Measurements from ENCODE around the gene COBL.

The COBL gene

DNA sequence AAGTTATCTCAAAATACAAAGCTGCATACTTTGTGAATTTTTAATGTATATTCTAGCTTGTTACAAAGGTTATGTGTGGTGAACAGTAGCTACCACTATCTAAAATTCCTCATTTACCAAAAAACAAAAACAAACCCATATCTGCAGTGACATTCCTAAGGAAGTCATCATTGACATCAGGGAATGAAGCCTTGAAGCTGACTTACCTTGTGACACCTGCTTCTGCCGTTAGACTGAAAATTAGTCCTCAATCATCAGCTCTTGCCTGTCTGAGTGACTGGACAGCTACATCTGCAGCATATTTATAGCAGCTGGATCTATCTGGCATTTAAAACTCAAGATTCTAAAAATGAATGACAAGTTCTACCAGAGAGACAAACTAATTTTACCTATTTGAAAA, 43.2 kb downstream of the COBL start:
- no peak for FAIRE-seq

DNA sequence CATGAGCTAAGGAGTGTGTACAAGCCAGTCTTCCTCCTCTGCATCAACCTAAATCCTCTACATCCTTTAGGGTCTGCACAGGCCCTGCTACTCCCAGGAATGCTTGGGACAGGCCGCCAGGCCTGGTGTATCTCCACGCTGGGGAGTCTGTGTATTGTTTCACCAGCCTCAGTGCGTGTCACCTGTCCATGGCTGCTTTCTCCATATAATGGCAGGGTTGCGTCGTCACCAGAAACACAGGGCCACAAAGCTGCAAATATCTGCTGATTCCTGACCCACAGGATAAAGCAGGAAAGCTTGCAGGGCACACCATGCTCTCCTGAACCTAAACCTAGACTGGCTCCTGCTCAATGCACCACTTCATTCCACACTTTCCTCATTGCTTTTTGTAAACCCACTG, 45.6 kb downstream of the COBL start:
- FAIRE-seq, result no peak

DNA sequence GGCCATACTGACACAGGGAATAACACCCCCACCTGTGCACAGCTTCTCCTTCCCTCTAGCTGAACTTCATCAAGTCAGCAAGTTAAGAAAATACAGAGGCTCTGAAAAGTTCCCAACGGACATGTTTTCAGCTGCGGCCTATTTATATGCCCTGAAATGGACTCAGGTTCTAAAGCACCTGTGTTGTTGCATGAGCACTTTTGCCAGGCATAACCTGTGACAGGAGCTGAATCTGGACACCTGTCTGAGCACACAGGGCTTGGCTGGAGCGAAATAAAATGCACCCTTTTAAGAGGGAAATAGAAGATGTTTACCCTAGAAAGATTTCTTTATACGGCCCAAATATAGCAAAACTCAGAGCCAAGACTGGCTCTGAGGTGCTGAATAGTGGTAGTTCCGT, 46.7 kb downstream of the COBL start:
- FAIRE-seq, result no peak

DNA sequence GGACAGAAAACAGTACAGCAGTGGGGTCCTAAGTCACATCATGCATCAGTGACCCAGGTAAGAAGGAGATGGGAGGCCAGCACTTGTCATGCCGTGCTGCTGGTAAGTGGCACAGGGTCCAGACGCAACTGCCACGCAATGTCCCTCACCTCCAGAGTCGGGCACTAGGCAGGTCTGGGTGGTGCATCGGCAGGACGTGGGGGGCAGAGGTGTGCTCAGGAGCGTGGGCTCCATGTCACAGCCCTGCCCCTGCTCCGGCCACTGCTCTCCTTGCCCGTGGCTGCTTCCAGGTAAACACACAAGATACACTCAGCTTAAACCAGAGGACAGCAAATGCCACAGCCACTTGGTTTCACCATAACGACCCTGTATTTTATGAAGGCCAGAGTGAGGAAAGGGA, 47.3 kb downstream of the COBL start:
- no peak for FAIRE-seq

DNA sequence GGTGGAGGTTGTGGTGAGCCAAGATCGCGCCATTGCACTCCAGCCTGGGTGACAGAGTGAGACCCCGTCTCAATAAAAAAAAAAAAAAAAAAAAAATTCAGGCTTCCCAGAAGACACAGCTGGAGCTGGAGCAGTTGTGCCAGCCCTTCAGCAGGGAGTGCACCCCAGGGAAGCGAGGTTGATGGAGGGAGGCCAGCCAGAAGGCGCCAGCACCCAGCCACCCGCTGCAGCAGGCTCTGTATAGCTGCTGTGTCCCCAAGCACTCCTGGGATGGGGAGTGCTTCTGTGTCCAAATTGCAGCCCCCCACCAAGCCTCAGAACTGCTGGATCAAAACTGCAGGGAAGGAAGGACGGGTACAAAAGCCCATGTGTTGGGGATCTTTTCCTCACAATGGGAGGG, 47.8 kb downstream of the COBL start:
- FAIRE-seq, result no peak

DNA sequence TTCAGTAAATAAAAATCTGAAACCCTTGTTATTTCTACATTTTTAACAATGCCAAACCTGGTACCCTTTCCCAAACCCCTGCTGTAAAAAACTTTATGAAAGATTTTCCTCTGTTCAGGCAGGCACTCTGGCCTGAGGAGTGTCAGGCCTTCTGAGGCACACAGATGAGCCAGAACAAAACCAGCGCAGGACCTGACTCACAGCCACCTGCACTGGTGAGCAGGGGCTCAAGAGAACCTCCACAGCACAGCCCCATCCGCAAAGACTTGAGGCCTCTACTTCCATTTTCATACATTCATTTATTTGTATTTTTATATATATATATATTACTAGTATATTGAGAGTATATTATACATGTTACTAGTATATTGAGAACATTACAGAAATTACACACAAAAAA, 49.4 kb downstream of the COBL start:
- no peak for FAIRE-seq

DNA sequence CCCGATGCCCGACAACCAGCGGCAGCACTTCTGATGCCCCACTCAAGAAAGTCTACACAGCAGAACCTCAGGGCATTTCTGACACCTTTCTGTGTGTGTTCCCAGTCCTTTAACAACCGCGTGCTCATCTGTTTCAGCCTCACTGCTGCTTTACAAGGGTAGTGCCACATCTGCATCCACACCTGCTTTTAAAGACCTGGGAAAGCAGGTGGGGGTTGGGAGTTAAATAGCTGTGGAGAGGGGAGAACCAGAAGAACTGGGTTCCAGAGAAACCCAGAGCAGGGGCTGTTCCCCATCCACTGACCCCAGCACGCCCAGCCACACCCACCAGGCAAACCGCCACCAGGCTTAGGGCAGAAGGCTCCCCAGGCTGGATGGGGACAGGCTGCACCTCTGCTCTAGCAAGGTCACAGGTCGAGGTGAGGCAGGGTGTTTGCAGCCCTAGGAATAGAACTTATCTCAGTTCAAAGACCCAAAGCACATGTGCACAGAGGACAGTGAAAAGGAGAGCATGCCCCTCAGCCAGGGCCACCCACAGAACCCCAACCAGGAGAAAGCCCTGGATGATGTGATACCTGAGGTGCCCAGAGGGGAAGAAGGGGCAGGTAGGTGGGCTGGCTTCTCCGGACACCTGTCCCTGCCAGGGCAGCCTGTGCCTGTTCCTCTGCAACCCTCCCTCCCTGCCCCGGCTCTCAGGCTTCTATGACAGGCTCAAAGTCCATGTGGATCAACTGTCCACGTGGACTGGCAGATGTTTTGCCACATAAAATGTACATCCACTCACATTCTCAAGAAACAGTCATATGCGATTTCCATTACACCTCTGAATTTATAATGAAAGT, 51.3 kb downstream of the COBL start:
- FAIRE-seq, result peak; percentile 21

DNA sequence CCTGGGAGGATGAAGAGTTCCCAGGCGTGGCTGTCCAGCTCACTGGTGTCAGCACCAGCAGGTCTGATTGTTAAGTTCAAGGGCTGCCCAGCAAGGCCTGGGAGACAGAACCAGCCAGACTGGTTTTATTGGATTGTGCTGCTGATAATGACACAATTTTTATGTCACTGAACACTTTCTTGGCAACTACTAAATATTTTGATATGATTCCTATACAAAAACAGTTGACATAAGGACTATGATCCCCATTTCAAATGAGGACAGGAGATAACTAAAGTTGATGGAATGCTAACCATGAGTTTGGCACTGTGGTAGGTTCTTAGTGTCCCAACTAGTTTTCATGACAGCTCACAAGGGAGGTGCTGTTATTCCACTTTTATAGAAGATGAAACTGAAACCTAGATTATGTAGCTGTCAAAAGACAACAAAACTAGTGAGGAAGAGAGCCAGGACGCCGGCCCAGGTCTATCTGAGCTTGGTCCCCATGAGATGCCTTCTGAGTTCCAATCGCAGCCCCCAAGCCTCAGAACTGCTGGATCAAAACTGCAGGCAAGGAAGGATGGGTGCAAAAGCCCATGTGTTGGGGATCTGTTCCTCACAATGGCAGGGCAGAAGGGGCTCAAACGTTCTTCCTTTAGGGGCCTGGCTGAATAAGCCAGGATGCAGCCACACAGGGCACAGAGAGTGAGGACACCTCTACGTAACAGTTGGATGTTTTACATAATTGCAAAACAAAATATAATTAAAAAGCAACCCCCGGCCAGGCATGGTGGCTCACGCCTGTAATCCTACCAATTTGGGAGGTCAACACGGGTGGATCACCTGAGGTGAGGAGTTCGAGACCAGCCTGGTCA, 52.8 kb downstream of the COBL start:
- peak; percentile 84 for FAIRE-seq

DNA sequence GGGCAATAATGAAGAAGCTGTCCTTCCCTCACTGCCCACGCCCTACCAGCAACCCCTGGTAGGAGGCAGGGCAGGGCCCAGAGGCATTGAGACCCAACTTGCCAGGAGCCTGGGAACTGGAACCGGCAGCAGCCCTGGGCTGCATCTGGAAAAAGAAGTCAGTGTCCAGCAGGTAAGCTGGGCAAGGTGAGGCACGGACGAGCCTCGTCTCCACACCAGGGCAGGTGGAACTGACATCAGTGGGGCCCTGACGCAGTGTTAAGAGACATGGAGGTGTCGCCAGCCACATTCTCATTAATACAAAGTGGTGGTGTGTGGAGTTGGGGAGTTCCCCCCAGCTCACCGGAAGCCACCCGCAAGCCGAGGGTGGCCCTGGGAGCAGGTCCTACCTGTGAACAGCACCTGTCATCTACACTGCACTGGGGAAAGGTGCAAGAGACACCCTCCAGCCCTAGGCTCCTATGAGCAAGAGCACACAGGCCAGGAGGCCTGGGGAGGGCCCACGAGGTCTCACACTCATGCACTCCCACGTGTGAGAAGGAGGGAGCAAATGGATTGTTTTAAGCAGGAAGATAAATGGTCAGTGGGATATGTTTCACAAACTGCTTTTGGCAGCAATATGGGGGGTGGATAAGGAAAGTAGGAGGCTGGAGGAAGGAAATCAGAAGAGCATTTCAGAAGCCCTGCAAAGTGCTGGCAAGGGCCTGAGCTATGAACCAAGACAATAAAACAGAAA, 53.6 kb downstream of the COBL start:
- FAIRE-seq, result no peak

DNA sequence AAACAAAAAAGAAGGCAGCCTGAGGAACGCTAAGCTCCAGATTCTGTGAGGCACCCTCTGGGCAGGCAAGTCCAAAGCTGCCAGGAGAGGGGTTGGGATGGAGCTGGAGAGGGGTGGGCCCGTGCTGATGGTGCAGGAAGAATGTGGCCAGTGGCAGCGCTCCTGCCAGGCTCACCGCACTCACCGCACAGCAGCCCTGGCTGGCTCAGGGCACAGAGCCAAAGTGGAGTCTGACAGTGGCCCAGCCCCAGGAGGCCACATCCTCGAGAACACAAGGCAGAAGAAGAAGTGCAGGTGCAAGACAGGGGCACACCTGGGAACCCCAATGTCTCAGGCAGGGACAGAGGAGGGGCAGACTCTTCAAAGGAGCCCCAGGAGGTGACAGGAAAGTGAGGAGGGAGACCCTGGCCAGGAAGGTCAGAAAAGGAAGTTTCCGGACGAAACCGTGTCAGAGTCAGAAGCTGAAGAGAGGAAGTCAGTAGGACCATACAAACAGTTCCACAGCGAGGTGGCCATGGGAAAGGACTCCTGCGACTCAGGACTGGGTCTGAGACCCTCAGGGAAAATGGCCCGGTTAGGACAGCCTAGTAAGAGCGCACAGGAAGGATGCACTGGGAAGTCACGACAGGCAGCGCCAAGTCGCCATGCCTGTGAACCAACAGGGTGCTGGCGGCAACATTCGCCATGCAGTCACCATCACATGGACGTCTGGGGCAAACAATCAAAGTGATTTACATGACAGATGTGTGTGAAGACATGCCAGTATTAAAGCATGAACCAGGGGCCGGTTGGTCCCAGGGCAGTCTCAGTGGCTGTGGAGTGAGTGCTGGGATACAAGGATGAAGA, 54.4 kb downstream of the COBL start:
- no peak for FAIRE-seq

DNA sequence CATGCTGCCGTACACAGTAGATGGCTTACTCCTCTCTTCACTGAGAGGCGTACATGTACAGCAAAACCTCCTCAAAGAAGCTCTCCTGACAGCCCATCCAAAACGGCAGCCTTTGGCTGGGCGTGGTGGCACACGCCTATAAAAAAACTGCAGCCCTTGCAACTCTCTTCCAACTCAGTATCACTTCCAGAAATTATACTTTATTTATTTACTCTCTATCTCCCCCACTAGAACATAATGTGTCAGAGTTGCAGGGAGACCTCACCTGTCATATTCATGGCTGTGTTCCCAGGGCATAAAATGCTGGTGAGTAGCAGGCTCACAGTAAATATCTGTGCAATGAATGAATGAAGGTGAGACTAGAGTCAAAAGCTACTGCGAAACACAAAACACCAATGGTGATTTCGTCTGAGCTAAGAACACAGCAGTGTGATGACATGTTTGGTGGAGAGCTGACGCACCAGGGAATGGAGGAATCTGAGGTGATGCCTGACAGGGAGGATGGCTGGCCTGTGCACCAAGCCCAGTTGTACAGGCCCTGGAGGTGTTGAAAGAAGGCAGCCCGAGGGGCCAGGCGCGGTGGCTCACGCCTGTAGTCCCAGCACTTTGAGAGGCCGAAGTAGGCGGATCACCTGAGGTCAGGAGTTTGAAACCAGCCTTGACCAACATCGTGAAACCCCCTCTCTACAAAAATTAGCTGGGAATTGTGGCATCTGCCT, 55.3 kb downstream of the COBL start:
- no peak for FAIRE-seq

DNA sequence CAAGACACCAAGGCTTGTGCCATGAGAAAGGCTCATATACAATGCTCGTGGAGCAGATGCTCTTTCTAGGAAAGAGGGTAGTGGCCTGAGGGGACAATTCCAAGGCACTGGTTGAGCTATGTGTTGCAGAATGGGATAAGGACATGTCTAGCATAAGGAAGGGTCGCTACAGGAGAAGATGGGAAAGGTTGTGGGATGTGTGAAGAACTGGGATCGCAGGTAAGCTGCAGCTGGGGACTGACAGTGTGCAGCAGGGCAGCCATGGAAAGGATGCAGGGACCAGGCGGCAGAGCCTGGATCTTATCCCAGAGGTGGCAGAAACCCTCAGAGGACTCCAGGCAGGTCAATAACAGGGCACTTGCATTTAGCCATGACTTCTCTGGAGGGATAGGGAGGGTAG, 56.1 kb downstream of the COBL start:
- no peak for FAIRE-seq

DNA sequence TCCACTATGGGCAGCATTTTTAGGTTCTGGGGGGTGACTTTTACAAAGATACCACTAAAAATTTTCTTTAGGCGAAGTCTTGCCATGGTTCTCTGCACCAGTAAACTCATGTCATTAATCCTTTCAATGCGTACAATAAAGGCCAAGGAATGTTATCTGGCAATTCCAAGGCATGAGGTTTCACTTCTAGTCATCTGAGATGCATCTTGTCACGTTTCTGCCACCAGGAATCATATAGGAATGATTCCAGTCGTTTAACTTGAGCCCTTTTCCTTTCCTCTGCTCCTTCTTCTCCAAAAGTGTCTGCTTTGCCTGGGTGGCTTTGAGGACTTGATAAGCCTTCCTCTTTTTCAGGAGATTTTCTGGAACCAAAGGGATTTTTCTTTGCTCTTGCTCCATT, 56.8 kb downstream of the COBL start:
- no peak for FAIRE-seq

DNA sequence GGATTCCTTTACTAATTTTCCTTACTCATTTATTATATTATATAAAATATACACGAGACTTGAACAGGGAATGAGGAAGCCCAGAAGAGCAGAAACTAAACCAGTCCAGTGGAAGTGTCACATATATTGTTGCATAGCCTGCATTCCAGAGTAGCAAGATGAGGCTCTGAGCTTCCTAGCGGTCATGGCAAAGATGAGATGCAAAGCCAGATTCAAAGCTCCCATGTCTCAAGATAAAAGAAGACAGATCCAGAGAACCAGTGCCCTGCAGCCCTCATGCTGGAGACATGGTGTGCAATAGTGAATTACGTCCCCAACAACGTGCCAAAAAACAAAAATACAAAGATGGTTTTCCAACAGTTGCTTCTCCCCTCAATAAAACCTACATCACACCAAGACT, 59.7 kb downstream of the COBL start:
- FAIRE-seq, result no peak

DNA sequence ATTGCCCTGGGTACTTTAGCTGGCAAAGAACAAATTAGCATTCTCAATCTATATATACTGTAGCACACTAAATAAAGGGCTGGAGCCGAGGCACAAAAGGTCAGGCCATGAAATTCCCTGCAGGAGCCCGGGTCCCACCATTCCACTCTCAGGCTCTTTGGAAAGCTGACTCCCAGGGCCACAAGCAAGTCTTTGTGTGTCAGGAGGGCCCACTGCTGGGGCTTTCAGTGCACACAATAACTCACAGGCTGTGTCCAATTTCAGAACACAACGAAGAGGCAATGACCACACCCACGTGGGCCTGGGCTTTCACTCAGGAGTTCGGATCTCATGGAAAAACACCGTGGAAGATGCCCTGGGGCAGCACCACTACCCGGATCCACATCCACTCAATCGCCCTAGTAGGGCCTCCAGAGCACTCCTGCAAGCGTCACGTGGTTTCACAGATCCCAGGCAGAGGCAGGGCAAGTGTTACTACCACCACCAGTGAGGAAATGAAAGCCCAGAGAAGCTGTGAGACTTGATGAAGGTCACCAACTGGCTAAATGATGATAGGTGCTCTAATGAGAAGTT, 60.3 kb downstream of the COBL start:
- no peak for FAIRE-seq

DNA sequence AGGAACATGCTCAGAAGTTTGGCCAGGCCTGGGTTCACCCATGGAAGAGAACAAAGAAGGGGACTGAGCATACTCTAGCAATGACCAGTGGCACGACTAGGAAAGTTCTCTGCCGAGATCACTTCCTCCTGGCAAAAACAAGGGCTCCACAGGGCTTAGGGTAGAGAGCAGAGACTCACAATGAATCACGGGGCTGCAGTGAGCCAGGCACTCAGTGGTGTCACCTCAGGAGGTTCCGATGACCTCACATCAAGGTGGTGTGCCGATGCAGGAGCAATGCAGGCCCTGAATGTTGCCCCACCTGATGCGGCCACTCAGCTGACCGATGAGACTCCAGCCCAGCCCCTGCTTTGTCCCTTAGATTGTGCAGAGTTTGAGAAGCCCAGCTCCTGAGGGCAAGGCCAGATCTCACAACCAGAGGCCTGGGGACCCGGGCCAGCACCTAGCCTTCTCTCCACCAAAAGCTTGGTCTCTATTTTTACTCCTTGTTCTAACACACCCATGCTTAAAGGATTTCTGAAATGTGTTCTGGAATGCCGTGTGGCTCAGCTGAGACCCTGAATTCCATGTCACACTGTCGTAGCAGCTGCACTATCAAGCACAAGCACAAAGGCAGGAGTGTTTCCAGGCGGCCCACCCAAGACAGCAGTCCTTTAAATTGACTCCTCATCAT, 60.9 kb downstream of the COBL start:
- FAIRE-seq, result no peak

DNA sequence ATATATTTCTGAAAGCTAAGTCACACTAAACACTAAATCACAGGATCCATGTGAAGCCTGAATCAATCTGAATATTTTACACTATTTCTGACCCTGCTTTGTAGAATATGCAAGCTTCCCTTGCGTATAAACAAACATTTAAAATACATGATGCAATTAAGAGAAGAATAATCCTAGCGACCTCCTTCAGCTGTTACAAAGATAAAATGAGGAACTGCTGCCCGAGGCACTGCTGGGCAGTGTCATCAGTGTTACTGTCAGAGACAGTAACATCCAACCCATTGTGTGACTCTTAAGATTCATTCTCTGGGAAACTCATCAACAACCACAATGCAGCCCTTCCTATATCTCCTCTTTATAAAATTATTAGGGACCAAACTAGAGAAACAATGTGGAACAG, 61.6 kb downstream of the COBL start:
- no peak for FAIRE-seq

DNA sequence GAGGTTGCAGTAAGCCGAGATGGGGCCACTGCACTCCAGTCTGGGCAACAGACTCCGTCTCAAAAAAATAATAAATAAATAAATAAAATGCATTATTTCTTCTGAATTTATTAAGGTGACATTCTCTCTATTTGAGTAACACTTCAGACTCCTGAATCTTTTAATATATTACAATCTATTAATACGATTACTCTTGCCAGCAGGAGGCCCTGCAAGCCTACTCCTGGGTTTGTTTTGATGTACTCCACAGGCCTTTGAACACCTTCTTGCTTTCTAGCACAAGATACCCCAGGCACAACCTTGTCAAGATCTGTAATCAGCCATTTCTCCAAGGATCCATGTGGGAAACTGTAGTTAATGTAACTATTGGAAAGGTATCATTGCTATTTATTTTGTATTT, 63.5 kb downstream of the COBL start:
- peak; percentile 58 for FAIRE-seq

DNA sequence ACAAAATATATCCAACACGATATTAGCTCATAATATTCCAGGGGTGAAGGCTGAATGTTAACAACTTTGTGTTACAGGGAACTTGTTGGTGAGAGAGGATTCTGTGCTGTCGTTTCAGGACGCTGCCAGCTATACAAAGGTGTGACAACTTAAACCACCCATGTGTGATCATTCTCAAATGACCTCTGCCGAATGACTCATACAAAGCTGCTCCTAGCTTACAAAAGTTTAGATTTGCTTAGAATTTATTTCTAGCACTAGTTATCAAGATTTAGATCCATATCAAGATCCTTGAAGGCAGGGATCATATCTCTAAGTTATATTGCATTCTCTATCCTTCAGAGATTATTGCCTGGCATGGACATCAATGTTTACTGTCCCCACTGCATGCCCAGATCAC, 65.3 kb downstream of the COBL start:
- peak; percentile 45 for FAIRE-seq

DNA sequence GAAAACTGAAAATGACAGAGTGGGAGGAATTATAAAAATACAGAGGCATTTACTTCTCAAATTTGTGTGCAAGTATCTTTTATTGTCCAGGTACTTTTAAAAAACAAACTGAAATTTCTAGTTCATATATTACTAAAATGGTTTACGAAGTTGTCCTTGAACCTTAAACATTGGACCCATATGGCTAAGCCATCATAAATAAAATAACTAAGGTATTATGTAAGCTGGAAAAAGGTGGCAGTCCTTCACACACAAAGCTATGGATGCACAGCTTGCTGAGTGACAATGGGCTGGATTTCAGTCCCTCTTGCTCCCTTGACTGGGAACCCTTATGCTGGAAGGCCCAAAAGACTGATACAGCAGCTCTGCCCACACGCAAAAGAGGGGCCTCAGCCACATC, 66.1 kb downstream of the COBL start:
- peak; percentile 56 for FAIRE-seq

DNA sequence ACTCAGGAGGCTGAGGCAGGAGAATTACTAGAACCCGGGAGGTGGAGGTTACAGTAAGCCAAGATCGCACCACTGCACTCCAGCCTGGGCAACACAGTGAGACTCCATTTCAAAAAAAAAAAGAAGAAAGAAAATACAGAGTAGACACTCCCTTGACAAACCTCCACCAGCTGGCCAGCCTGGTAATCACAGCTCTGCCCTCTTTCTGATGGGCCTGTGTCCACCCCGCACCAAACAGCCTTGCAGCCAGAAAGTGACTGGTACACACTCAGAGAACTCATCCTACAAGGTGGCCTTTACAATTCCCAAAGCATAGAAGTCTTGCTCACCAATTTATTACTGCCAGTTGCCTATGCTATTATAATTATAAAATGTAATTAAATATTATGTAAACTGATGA, 66.6 kb downstream of the COBL start:
- FAIRE-seq, result no peak
